ENCODE measurements around the gene TEF.

The TEF gene

GRCh38 chr22:41353862-41354575 is 27.7 kb upstream of the TEF start:
- no peak for DNase-seq (ENCODE audit: low read depth in 2 of 2)

GRCh38 chr22:41354979-41355378 is 26.8 kb upstream of the TEF start:
- DNase-seq (ENCODE audit: low read depth in 2 of 2): no peak

DNA sequence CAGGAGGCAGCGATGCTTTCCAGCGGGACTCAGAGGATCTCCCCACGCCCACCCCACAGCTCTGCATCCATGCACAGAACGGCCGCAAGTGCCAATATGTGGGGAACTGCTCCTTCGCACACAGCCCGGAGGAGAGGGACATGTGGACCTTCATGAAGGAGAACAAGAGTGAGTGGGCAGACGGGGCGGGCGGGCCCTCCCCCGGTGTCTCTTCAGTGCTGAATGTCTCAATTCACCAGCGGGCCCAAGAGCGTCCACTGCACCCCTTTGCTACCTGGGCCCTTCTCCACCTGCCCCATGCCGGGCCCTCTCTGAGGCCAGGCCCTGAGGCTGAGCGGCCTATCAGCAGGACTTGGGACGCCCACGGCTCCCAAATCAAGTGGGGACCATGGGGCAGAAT is 25.8 kb upstream of the TEF start:
- DNase-seq (ENCODE audit: low read depth in 2 of 2): no peak

DNA sequence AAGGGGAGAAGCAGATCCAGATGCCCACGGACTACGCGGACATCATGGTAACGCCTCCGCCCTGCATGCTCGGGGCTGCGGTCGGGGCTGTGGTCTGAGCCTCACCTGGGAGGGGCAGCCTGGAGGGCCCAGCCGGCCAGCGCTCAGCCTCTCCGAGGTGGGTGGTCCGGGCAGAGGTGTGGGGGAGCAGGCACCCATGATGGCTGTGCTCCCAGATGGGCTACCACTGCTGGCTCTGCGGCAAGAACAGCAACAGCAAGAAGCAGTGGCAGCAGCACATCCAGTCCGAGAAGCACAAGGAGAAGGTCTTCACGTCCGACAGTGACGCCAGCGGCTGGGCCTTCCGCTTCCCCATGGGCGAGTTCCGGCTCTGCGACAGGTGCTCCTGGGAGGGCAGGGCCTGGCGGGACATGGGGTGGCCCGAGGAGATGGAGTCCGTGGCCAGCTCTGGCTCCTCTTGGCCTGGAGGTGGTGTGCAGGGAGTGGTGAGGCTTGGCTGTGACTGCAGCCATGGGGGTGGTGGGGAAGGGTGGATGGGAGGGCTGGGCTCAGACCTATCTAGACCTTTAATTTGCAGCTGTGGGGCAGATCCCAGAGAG is 25.2 kb upstream of the TEF start:
- DNase-seq (ENCODE audit: low read depth in 2 of 2): no peak

- DNase-seq (ENCODE audit: low read depth in 2 of 2): no peak
Measured at GRCh38 chr22:41357191-41357590, 24.6 kb upstream of the TEF start.

DNA sequence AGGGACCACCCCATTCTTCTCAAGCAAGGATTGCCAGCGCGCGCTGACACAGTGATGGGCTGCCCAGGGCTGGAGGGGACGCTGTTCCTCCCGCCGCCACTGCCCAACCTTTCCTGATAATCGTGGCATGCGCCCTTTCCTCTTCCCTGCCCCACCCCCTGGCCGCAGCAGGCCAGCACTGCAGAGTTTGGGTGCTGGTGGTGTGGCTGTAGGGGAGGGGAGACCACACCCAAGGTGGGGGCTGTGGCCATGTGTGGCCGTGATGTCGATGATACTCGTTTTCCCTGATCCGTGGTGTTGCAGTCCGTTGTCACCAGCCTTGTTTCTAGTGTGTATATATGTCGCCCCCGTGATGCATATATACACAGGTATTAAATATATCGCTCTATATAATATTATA is 22.8 kb upstream of the TEF start:
- DNase-seq (ENCODE audit: low read depth in 2 of 2): no peak

GRCh38 chr22:41359376-41359775 is 22.4 kb upstream of the TEF start:
- DNase-seq (ENCODE audit: low read depth in 2 of 2): no peak

GRCh38 chr22:41360126-41360525 is 21.6 kb upstream of the TEF start:
- no peak for DNase-seq (ENCODE audit: low read depth in 2 of 2)

DNA sequence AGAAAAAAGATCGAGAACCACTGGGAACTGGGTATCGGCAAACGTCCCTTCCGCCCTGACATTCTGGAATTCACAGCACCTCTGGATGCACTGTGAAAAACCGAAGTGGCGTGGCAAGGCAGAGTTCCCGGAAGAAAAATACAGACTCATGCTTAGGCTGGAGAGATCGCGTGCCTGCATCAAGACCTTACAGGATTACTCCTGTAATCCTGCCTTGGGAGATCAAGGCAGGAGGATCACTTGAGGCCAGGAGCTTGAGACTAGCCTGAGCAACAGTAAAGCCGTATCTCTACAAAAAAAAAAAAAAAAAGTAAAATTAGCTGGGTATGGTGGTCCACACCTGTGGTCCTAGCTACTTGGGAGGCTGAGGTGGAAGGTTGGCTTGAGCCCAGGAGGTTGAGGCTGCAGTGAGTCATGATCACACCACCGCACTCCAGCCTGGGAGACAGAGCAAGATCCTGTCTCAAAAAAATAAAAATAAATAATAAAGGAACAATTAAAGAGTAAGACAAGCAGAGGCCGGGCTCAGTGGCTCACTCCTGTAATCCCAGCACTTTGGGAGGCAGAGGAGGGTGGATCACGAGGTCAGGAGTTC is 19.9 kb upstream of the TEF start:
- no peak for DNase-seq (ENCODE audit: low read depth in 2 of 2)

GRCh38 chr22:41362615-41363014 is 19.1 kb upstream of the TEF start:
- no peak for DNase-seq (ENCODE audit: low read depth in 2 of 2)

- DNase-seq (ENCODE audit: low read depth in 2 of 2): no peak
Measured at GRCh38 chr22:41364233-41364632, 17.5 kb upstream of the TEF start.

DNA sequence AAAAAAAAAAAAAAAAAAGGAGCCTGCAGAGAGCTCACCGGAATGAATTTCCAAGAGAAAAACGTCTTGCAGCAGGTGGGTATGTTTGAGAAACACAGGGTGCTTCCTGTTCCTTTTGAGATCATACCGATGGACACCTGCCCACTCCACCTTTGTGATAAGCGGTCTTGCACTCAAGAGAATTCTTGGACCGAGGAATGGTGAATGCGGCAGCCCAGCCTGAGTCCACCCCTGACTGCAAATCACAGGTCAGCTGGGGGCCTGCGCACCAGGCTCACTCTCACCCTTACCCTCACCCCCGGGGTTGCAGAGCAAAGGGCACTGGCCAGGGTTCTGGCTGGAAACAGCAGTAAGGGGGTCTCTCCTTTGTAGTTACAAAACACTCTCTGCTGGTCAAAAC is 16.8 kb upstream of the TEF start:
- no peak for DNase-seq (ENCODE audit: low read depth in 2 of 2)

- DNase-seq (ENCODE audit: low read depth in 2 of 2): no peak
Measured at GRCh38 chr22:41365425-41365824, 16.3 kb upstream of the TEF start.

DNA sequence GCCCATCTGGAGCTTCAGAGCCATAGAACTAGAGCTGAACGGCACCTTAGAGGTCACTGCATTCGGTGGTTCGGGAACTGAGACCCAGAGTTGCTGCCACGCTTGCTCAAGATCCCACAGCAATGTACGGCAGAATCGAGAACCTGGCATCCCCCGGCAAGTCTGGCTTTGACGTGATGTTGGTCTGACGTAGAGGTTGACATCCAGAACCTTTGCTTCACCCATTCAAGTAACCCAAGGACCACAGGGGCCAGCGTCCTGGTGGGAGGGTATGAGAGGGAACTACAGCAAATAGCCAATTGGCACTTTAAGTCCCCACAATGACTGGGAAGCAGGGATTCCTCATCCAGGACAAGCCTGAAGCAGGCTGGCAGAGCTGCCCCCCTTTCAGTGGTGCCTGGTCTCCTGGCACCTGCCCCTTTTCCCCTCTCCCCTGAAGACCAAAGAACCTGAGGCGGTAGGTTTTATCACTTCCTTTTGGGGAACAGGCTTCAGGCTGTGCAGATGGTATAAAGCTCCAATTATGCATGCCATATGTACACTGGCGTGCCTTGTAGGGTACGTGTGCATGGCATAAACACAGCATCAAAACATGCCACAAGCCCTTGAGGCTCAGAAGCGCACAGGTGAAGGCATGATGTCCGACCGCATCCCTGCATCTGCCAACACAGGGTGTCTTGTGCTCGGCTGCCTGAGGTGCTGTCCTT is 15.3 kb upstream of the TEF start:
- DNase-seq (ENCODE audit: low read depth in 2 of 2): no peak

DNA sequence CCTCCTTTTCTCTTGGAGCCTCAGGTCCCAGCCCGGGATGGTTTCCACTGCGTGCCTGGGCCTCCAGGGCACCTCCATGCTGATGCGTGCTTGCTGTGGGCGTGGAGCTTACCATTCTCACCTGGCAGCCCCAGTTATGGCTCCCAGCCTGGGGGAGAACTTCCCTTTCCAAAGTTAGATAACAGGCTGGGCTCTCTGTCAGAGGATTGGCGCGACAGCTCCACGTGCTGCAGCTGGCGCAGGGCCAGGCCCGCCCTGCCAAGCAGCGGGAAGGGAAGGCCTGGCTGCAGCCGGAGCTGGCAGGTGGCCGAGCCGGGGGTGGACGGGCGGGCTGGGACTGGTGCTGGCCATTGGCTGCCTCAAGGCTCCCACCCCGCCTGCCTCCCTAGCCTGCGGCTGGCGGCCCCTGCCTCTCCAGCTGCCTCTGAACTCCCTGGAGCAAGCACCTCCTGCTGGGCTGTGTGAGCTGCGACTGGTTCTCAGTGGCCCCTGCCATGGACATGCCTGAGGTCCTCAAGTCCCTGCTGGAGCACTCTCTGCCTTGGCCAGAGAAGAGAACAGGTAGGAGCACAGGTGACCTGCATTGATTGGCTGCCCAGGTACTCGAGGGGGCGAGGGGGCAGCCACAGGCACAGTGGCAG is 14.6 kb upstream of the TEF start:
- no peak for DNase-seq (ENCODE audit: low read depth in 2 of 2)

- no peak for DNase-seq (ENCODE audit: low read depth in 2 of 2)
Measured at GRCh38 chr22:41367680-41368542, 13.8 kb upstream of the TEF start.

GRCh38 chr22:41368543-41369423 is 13.0 kb upstream of the TEF start:
- DNase-seq (ENCODE audit: low read depth in 2 of 2): no peak

DNA sequence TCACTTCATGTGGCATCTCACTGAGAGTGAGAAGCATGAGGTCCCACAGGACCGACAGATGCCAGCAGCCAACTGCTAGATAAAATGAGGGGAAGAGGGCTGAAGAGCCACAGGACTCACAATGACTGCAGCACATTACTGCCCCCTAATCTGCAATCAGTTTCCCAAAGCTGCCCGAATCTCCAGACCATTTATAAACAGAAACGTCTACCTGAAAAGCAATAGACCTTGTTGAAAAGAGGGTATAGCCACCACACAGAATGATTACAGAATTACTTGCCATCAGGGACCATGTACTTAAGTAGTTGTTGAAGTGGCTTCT is 12.4 kb upstream of the TEF start:
- DNase-seq (ENCODE audit: low read depth in 2 of 2): no peak

DNA sequence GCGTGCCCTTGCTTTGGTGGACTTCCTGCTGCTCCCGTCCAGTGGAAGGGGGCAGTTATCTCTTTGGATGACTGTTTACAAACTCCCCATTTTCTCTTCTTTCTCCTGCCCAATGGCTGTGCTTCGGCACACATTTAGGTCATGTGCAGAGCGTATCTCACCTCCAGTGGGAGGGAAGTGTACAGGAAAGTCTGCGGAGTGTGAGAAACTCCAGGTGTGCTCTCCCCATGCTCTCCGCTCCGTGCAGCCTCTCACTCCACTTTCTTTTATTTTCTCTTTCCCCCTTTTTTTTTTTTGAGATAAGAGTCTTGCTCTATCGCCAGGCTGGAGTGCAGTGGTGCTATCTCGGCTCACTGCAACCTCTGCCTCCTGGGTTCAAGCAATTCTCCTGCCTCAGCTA is 11.9 kb upstream of the TEF start:
- no peak for DNase-seq (ENCODE audit: low read depth in 2 of 2)

DNA sequence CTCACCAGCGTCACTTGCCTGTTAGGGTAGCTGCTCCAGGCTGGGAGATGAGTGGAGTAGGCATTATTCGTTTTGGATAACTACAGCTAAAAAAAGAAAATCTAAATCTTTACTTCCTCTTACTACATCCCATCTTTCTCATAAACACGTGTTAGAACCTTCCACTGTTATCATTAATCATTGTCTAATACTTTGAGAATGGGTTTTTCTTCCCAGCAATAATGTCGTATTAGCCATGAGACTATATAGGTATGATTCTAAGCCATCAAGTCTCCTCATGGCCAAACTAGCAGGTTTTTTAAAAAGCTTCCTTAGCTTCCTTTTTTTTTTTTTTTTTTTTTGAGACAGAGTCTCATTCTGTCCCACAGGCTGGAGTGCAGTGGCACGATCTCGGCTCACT is 3.9 kb upstream of the TEF start:
- DNase-seq (ENCODE audit: low read depth in 2 of 2): no peak

GRCh38 chr22:41380993-41381328 is 781 bp upstream of the TEF start:
- DNase-seq (ENCODE audit: low read depth in 2 of 2): no peak

Measured in stimulated activated CD8-positive, alpha-beta memory T cell treated with anti-CD3 and anti-CD28 coated beads, Interleukin-7, amount 100 ng/mL, for 4 hours (primary cell).